ACHN (cell line): ENCODE measurements around the gene HDHD5.
"Not testable (repeated sequence)": the region's sequence is repeated elsewhere in the genome, so short reads cannot be mapped to it uniquely, and the experiment has no call there.

Source experiments
- DNase-seq: peaks from one replicate; pipeline ENCODE4 v3.0.0-alpha.2; 2015
- in situ Hi-C: cut with HindIII; loops from 2 replicates; pipeline ENCODE4 v1.10.0; 2017; ENCODE audit warnings: low sequenced_read_pairs, low pct_ligation_motif_present, low pct_unique_long_range_greater_than_20kb

The HDHD5 gene

GRCh38 chr22:17159504-17159951, 451 bp upstream of the HDHD5 start:
- in situ Hi-C loops: no loop called here
- DNase-seq: peak; percentile 61

- in situ Hi-C loops: no loop called here
- DNase-seq: no peak
Measured at GRCh38 chr22:17158176-17158567, 905 bp downstream of the HDHD5 start.

DNA sequence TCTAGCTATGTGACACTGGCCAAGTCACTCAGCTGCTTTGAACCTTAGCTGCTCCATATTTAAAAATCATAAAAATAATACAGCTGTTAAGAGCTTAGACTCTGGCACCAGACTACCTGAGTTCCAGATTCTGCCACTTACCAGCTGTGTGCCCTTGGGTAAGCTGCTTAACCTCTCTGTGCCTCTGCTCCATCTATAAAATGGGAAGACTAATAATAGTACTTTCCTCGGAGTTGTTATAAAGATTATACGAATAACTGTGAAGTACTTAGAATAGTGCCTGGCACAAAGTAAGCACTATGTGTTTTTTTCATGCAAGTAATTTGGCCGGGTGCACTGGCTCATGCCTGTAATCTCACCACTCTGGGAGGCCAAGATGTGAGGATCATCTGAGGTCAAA, 1.4 kb downstream of the HDHD5 start:
- in situ Hi-C loops: no loop called here
- DNase-seq: no peak

DNA sequence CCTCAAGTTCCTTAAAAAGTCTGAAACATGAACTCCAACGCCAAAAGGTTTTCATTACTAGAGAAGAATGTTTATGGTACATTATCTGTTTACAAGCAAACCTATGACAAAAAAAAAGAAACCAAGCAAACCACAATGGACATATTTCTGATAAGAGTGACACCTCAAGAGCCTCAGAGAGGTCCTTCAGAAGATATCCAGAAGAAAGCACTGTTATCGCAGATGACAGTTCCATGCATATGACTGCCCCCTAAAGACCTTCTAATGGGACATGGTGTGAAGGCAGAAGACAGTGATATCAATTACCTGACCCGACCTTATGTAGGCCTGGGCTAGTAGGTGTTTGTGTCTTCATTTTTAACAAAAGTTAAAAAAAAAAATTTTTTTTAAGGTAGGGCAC, 3.1 kb downstream of the HDHD5 start:
- no peak for DNase-seq
- in situ Hi-C loops: no loop called here

- no peak for DNase-seq
- in situ Hi-C loops: no loop called here
Measured at GRCh38 chr22:17152971-17153370, 6.1 kb downstream of the HDHD5 start.

GRCh38 chr22:17152340-17152739, 6.7 kb downstream of the HDHD5 start:
- DNase-seq: no peak
- in situ Hi-C loops: no loop called here

DNA sequence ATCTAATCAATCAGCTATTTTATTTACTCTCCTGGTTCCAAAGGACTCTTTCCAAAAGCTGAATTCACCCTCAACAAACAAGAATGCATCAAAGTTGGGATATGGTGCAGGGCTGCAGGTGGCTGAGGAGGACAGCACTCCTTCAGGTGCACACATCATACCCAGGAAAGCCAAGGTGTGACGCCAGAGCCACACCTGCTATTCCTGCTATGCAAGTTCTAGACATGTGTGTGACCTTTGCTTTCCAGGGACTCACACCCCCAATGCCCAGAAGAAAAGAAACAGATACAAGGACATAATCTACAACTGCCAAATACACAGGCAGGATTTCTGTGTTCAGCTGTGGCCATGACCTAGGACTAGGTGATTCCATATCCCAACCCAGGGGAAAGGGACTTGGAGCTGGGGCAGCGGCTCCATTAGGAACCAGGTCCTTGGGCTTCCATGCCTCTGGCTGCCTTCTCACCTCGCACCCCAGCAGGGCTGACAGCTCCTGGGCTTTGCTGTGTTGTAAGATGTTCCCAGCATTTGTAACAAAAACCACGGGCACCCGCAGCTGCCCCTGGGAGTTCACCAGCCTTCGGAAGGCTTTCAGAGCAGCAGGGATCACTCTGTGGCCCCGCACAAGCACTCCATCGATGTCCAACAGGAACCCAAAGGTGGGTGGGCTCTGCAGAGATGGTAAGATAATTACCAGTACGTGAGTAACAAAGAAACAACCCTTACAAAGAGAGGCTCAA, 9.8 kb downstream of the HDHD5 start:
- DNase-seq: no peak
- in situ Hi-C loops: no loop called here

DNA sequence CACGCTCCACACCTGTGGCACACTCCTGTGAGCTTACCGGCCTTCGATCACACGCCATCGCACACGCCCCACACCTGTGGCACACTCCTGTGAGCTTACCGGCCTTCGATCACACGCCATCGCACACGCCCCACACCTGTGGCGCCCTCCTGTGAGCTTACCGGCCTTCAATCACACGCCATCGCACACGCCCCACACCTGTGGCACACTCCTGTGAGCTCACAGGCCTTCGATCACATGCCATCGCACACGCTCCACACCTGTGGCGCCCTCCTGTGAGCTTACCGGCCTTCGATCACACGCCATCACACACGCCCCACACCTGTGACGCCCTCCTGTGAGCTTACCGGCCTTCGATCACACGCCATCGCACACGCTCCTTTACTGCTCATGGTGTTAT, 11.6 kb downstream of the HDHD5 start:
- in situ Hi-C loops, DNase-seq: not testable (repeated sequence)

- no peak for DNase-seq
- in situ Hi-C loops: no loop called here
Measured at GRCh38 chr22:17145021-17145680, 13.9 kb downstream of the HDHD5 start.

- in situ Hi-C loops: no loop called here
- DNase-seq: no peak
Measured at GRCh38 chr22:17143826-17144225, 15.3 kb downstream of the HDHD5 start.

GRCh38 chr22:17143101-17143500, 16.0 kb downstream of the HDHD5 start:
- DNase-seq: no peak
- in situ Hi-C loops: no loop called here

GRCh38 chr22:17140826-17141766, 18.0 kb downstream of the HDHD5 start:
- in situ Hi-C loops: no loop called here
- DNase-seq: no peak

- no peak for DNase-seq
- in situ Hi-C loops: no loop called here
Measured at GRCh38 chr22:17140022-17140421, 19.1 kb downstream of the HDHD5 start.

DNA sequence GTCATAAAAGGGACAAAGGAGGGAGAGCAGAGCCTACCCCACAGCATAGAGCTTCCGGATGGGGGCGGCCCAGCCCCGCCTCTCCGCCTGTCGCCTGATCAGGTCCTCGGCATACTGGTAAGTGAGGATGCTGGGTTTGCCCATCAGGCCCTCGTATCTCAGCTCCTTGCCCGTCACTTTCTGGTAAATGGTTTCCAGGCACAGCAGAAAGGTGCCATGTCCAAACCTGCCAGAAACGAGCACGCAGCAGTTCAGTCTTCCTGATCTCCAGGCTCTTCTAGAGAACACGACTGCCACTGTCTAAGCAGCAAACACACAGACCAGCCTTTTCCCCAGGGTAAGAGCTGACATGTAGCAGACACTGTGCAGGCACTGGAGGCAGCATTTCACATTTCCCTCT, 20.6 kb downstream of the HDHD5 start:
- in situ Hi-C loops: no loop called here

GRCh38 chr22:17137861-17138425, 21.1 kb downstream of the HDHD5 start:
- in situ Hi-C loops: no loop called here
- no peak for DNase-seq

More for the DNA sequence above, 20.6 kb downstream of the HDHD5 start:
- DNase-seq: no peak

DNA sequence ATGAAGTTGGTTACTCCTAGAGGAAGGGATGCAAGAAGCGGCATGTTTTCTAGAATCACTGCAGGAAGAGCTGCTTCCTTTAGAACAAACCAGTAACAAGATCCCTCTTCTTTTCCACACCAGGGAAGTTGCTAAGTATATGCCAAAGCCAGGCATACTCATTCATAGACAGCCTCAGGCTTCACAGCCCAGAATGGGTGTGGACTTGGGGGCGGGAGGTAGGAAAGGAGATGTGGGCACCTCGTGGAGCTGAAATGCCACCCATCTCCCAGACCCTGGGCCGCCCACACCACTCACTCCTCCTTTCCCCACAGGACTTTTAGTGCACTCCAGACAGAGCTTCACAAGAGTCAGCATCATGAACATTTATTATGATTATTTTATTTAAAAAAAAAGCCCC, 21.9 kb downstream of the HDHD5 start:
- DNase-seq: no peak

DNA sequence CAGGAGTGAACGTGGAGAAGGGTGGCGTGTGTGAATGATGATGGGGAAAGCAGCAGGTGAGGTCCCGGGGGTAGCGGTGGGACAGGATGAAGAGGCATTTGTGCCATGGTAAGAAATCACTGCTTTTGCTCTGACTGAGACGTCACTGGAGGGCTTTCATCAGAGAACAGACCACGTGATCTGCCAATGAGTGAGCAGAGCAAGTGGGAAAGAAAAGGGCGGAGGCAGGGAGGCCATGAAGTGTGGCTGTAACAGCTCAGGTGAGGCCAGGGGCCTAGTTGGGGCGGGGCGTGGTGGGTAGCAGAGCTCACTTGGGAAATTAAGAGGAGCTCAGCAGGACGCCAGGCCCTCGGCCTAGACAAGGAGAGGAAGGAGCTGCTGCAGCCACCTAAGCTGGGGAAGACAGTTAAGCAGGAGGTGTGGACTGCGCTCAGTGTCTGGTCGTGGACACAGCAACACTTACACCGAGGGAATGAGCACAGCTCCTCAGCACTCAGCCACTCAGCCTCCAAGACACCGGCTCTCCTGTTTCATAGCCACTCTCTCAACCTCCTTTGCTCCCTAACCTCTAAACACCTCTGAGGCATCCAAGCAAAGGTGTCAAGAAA, 23.8 kb downstream of the HDHD5 start:
- in situ Hi-C loops: no loop called here
- DNase-seq: no peak

More for the DNA sequence above, 21.9 kb downstream of the HDHD5 start:
- in situ Hi-C loops: no loop called here

DNA sequence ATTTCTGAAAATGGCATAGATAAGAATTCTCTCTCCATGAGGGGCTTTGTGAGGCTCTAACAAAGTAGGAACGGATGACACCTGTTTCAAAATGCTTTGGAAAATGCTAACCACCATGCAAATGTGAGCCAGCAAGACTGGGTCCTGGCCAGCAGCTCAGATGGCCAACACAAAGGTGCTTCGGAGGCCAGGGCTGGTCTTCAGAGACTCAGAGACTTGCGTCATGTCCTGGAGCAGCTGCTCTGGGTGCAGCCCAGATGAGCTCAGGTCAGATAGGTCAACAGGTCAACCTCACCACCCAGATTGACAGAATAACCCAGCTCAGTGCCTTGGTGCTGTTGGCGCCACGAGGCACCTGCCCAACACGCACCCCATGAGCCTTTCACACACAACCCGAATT, 25.9 kb downstream of the HDHD5 start:
- in situ Hi-C loops: no loop called here
- DNase-seq: no peak
